K562 (cell line): Measurements from ENCODE around the gene OPN5. TPM values are rescaled to one million over a fixed set of nuclear protein-coding genes. Genes with fewer than 3 reads are reported as not detected.

Experiments used
- BCOR ChIP-seq: fragments of 450-650 bp; IDR thresholded peaks from 2 replicates; pipeline ENCODE4 v1.6.1; 2016
- HNRNPH1 ChIP-seq: fragments of 200-400 bp; formaldehyde crosslinking; optimal IDR thresholded peaks from 2 replicates; pipeline ENCODE3; 2017; ENCODE audit warnings: low read depth, mild to moderate bottlenecking, low read length, moderate library complexity
- ZFX ChIP-seq: sonication (generic); formaldehyde crosslinking; IDR thresholded peaks from 2 replicates; pipeline ENCODE4 v1.8.0; 2022; ENCODE audit warnings: mild to moderate bottlenecking, missing genetic modification reagents, moderate library complexity
- ZNF76 ChIP-seq: fragments of 250-450 bp; sonication (Bioruptor Pico); IDR thresholded peaks from 2 replicates; pipeline ENCODE4 v1.4.0; 2020; ENCODE audit warnings: mild to moderate bottlenecking, moderate library complexity, borderline replicate concordance
- polyA plus RNA-seq, 8 experiments: library from polyadenylated mRNA; depleted of rRNA in 4 of 8; stranded (reverse) in 5 of 8; unstranded in 3 of 8; fragments of >200 nt; fragmentation: Nextera tagmentation in 2 of 8; fragmentation: Illumina TruSeq in 1 of 8; extraction: Ambion mirVana in 2 of 8; extraction: Trizol in 1 of 8; gene quantifications; 2 replicates each; pipeline versions ENCODE4 v1.2.1 to v1.2.3, GENCODE V29; 2011 to 2014; ENCODE audit warnings: inconsistent platforms in 1 of 8, missing spikeins in 1 of 8
- total RNA-seq, 7 experiments: library from RNA; depleted of rRNA in 6 of 7; stranded (reverse); fragments of >200 nt in 6 of 7; fragmentation: Illumina TruSeq in 2 of 7; extraction: Trizol in 2 of 7; gene quantifications; 2 replicates each; pipeline versions ENCODE4 v1.2.1 to v1.2.3, GENCODE V29; 2011 to 2021; ENCODE audit warnings: low replicate concordance in 1 of 7
- TF ChIP-seq, protein P1 (sequence below): fragments of 450-650 bp; IDR thresholded peaks from 2 replicates; pipeline ENCODE4 v1.6.1; 2016; ENCODE audit warnings: mild to moderate bottlenecking, moderate library complexity
- TF ChIP-seq, protein P2 (sequence below): fragments of 450-650 bp; formaldehyde crosslinking; IDR thresholded peaks from 2 replicates; pipeline ENCODE4 v1.4.0; 2020; ENCODE audit warnings: mild to moderate bottlenecking

Gene OPN5
- total and polyA plus RNA-seq, 9 of the 15 experiments (the other 6 are each of a cell fraction or from before 2014, with no cell fraction given): not detected

GRCh38 chr6:47734831-47735481 is 46.9 kb upstream of the OPN5 start (continued):
- TF ChIP-seq, protein P1, sequence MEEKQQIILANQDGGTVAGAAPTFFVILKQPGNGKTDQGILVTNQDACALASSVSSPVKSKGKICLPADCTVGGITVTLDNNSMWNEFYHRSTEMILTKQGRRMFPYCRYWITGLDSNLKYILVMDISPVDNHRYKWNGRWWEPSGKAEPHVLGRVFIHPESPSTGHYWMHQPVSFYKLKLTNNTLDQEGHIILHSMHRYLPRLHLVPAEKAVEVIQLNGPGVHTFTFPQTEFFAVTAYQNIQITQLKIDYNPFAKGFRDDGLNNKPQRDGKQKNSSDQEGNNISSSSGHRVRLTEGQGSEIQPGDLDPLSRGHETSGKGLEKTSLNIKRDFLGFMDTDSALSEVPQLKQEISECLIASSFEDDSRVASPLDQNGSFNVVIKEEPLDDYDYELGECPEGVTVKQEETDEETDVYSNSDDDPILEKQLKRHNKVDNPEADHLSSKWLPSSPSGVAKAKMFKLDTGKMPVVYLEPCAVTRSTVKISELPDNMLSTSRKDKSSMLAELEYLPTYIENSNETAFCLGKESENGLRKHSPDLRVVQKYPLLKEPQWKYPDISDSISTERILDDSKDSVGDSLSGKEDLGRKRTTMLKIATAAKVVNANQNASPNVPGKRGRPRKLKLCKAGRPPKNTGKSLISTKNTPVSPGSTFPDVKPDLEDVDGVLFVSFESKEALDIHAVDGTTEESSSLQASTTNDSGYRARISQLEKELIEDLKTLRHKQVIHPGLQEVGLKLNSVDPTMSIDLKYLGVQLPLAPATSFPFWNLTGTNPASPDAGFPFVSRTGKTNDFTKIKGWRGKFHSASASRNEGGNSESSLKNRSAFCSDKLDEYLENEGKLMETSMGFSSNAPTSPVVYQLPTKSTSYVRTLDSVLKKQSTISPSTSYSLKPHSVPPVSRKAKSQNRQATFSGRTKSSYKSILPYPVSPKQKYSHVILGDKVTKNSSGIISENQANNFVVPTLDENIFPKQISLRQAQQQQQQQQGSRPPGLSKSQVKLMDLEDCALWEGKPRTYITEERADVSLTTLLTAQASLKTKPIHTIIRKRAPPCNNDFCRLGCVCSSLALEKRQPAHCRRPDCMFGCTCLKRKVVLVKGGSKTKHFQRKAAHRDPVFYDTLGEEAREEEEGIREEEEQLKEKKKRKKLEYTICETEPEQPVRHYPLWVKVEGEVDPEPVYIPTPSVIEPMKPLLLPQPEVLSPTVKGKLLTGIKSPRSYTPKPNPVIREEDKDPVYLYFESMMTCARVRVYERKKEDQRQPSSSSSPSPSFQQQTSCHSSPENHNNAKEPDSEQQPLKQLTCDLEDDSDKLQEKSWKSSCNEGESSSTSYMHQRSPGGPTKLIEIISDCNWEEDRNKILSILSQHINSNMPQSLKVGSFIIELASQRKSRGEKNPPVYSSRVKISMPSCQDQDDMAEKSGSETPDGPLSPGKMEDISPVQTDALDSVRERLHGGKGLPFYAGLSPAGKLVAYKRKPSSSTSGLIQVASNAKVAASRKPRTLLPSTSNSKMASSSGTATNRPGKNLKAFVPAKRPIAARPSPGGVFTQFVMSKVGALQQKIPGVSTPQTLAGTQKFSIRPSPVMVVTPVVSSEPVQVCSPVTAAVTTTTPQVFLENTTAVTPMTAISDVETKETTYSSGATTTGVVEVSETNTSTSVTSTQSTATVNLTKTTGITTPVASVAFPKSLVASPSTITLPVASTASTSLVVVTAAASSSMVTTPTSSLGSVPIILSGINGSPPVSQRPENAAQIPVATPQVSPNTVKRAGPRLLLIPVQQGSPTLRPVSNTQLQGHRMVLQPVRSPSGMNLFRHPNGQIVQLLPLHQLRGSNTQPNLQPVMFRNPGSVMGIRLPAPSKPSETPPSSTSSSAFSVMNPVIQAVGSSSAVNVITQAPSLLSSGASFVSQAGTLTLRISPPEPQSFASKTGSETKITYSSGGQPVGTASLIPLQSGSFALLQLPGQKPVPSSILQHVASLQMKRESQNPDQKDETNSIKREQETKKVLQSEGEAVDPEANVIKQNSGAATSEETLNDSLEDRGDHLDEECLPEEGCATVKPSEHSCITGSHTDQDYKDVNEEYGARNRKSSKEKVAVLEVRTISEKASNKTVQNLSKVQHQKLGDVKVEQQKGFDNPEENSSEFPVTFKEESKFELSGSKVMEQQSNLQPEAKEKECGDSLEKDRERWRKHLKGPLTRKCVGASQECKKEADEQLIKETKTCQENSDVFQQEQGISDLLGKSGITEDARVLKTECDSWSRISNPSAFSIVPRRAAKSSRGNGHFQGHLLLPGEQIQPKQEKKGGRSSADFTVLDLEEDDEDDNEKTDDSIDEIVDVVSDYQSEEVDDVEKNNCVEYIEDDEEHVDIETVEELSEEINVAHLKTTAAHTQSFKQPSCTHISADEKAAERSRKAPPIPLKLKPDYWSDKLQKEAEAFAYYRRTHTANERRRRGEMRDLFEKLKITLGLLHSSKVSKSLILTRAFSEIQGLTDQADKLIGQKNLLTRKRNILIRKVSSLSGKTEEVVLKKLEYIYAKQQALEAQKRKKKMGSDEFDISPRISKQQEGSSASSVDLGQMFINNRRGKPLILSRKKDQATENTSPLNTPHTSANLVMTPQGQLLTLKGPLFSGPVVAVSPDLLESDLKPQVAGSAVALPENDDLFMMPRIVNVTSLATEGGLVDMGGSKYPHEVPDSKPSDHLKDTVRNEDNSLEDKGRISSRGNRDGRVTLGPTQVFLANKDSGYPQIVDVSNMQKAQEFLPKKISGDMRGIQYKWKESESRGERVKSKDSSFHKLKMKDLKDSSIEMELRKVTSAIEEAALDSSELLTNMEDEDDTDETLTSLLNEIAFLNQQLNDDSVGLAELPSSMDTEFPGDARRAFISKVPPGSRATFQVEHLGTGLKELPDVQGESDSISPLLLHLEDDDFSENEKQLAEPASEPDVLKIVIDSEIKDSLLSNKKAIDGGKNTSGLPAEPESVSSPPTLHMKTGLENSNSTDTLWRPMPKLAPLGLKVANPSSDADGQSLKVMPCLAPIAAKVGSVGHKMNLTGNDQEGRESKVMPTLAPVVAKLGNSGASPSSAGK: no peak
- TF ChIP-seq ZNF76 (CRISPR knock-in tag) (no peak), BCOR (no peak), ZFX (CRISPR knock-in tag) (no peak), HNRNPH1 (no peak)
- TF ChIP-seq, protein P2, sequence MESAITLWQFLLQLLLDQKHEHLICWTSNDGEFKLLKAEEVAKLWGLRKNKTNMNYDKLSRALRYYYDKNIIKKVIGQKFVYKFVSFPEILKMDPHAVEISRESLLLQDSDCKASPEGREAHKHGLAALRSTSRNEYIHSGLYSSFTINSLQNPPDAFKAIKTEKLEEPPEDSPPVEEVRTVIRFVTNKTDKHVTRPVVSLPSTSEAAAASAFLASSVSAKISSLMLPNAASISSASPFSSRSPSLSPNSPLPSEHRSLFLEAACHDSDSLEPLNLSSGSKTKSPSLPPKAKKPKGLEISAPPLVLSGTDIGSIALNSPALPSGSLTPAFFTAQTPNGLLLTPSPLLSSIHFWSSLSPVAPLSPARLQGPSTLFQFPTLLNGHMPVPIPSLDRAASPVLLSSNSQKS (CRISPR knock-in tag): no peak
